ENCODE measurements around the gene VEZT. TPM values are rescaled to one million over a fixed set of nuclear protein-coding genes. Genes with fewer than 3 reads are reported as not detected.
"Not testable (repeated sequence)": the region's sequence is repeated elsewhere in the genome, so short reads cannot be mapped to it uniquely, and the experiment has no call there.

The VEZT gene
- polyA plus RNA-seq (ENCODE audit: insufficient read length in 3 of 3) = 10 to 100 TPM; 74.2 to 86.9 (median 82.8) TPM

GRCh38 chr12:95217377-95218149, at the start of gene VEZT, which contains the start of gene FGD6:
Gene VEZT (plus strand): TSS chr12:95217807. CDS start chr12:95217851, 44 bp downstream.
Gene FGD6 (minus strand): TSS chr12:95217467. CDS start chr12:95217240, 227 bp downstream.
- DNase-seq (ENCODE audit: low read depth in 3 of 3, low spot score in 2 of 3) = peak; percentile 96 to 98 (median 97)

DNA sequence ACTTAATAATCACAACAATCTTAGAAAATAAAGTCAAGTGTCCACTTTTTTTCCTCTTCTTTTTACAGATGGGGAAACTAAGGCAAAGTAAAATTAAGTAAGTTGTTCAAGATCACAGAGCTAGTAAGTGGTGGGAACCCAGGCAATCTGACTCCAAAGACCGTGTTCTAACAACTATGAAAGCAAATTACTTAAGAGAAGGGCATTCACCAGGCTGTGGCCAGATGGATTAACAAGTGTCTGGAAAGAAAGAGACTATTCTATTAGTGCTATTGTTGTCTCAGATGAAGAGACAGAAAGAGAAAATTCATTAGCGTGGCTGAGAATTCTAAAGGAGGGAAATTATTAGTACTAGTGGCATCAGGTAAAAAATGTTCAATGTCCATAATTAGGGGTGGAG, 48.9 kb upstream of the VEZT start:
- DNase-seq (ENCODE audit: low read depth in 3 of 3, low spot score in 2 of 3) = no peak

- no peak for DNase-seq (ENCODE audit: low read depth in 3 of 3, low spot score in 2 of 3)
Measured at GRCh38 chr12:95169368-95169767, 48.2 kb upstream of the VEZT start.

DNA sequence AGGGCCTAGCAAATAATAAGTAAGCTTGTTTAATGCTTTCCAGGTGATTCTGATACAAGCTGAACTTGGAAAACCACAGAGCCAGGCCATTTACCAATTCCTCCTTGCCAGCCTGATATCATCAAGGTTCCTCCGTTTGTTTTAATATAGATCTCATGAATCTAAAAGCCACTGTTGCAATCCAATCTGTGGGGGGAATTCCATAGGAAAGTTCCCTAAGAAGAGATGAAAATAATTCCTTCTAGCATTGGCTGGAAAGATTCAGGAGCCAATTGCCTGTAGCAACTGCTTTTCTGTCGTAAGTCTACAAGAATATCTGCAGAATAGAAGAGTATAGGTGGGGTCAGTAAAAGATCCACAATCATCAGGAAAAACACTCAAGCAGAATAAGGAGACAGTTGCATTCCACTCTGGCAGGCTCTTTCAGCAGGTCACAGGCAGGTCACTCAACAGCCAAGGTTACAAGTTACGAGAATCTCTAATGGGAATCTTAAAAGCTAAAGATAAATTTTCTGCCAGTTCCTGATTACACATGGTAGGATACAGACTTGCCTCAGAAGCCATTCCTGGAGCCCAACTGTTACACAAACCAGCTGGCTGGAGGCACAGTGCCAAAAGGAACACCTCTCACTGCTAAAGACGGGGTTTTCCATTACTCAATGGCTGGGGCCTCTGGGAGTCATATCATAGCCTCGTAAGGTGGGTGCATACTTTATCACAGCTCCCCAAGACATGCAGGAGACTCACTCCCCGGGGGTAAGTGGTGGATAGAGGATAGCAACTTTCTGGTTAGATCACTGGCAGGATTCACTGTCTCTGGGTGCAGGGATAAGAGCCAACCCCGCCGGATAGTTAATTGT, 44.0 kb upstream of the VEZT start:
- DNase-seq (ENCODE audit: low read depth in 3 of 3, low spot score in 2 of 3) = no peak

GRCh38 chr12:95177201-95177768, 40.3 kb upstream of the VEZT start:
- DNase-seq (ENCODE audit: low read depth in 3 of 3, low spot score in 2 of 3) = no peak

GRCh38 chr12:95178136-95178535, 39.5 kb upstream of the VEZT start:
- DNase-seq (ENCODE audit: low read depth in 3 of 3, low spot score in 2 of 3) = no peak

- DNase-seq (ENCODE audit: low read depth in 3 of 3, low spot score in 2 of 3) = no peak
Measured at GRCh38 chr12:95179011-95179410, 38.6 kb upstream of the VEZT start.

DNA sequence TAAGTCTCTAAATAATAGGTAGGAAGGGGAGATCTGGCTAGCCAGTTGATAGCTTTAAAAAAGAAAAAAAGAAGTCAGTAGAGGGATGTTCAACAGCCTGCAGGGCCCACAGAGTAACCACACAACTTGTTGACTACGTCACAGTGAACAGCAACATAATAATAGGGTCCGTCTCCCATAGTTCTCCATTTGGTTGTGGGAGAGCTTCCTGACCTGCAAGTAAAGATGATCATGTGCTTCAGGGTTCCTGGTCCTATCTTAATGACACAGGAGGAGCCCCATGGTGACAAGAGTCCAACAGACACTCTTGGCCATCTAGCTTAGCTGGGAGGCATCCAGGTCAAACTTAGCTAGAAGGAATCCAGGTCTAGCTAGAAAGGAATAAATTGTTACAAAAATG, 36.5 kb upstream of the VEZT start:
- DNase-seq (ENCODE audit: low read depth in 3 of 3, low spot score in 2 of 3) = no peak

DNA sequence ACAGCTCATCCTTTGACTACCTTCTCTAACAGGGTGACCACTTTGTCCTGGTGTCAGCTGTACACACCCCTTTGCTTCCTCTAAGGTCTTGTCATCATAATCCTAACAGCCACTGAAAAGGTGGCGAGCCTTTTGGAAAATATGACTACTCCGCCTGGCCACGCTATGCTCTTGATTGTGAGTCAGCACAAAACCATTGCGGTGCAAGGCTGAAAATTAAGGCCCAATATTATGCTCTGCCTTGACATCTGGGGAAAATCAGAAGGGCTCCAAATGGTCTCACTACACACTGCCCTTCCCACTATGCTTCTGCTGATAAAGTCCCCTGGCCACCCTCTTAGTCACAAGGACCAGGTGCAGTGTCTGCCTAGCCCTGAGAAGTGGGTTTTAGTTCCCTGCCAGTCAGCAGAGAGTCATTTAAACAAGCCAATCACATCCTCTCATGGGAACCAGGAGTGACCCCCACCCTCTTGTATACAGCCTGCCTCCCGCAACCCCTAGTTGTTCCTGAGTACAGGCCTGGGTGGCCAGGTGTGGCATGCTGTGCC, 34.7 kb upstream of the VEZT start:
- DNase-seq (ENCODE audit: low read depth in 3 of 3, low spot score in 2 of 3) = no peak

GRCh38 chr12:95184121-95184520, 33.5 kb upstream of the VEZT start:
- no peak for DNase-seq (ENCODE audit: low read depth in 3 of 3, low spot score in 2 of 3)

GRCh38 chr12:95185072-95185471, 32.5 kb upstream of the VEZT start:
- DNase-seq (ENCODE audit: low read depth in 3 of 3, low spot score in 2 of 3) = no peak

- DNase-seq (ENCODE audit: low read depth in 3 of 3, low spot score in 2 of 3) = no peak
Measured at GRCh38 chr12:95185854-95186253, 31.8 kb upstream of the VEZT start.

DNA sequence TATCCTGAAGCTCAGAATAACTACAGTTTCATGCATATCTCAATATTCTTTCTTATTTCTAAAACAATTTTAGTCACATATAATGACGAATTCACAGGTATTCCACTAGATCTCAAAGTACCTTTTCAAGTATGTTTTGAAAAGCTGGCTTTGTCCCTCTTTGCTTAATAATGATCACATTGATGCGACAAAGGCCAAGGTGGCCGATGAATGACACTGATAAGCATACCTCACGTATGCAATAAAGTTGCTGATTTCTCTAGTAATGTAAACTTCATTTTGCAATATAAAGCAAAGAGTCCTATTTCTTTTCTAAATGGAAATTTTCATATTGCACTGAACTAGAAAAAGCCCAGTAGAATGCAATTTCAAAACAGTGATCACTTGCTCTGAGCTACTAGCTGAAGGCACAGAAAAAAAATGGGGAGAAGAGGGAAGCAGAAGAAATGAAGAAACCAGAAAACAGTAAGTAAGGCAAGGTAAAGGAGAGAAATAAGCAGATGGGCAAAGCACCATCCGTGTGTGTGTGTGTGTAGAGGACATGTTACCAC, 29.7 kb upstream of the VEZT start:
- DNase-seq (ENCODE audit: low read depth in 3 of 3, low spot score in 2 of 3) = no peak

DNA sequence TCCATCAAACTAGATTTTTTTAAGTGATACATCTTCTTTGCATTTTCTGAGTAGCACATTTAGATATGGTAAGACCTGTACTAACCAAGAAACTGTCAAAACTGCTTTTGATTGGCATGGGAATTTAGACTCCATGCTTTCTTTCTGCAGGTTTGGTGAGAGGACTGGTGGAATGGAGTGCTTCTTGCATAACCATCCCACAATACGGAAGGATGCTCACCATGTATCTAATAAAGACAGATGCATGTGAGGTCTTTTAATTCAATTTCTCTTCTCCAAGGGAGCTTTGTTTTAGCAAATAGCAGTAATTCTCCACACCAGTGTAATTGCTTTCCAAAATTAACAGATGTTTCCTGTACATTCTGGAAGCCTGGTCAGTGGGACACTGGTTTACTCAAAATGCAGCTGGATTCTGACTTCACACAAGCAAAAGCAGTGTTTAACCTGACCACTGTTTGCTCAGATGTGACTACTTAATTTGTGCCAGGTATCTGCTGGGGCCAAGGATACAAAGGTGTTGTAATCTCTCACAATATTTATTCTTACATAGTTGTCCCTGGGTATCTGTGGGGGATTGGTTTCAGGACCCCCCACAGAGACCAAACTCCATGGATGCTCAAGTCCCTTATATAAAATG, 26.4 kb upstream of the VEZT start:
- DNase-seq (ENCODE audit: low read depth in 3 of 3, low spot score in 2 of 3) = no peak

DNA sequence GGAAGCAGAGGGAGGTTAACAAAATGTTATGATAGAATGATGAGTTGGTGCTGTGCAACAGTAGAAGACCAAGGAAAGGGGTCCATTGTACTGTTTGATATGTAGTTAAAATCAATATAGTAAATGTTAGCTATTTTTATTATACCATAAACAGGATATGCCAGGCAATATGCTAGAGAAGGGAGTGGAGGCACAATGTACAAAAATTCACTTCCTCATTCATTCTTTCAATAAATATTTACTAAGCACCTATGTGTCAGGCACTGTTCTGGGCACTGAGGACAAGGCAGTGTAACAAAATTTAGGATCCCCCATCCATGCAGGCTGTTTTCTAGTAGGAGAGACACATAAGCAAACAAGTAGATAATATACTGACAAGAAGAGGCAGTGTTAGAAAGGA, 25.3 kb upstream of the VEZT start:
- DNase-seq (ENCODE audit: low read depth in 3 of 3, low spot score in 2 of 3) = no peak

DNA sequence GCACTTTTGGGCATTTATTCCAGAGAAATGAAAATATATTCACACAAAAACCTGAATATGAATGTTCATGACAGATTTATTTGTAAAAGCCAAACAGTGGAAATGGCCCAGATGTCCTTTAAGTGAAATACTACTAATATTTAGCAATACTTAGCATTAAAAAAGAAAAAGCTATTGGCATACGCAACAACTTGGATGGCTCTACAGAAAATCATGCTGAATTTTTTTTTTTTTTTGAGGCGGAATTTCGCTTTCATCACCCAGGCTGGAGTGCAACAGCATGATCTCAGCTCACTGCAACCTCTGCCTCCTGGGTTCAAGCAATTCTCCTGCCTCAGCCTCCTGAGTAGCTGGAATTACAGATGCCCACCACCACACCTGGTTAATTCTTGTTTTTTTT, 24.5 kb upstream of the VEZT start:
- no peak for DNase-seq (ENCODE audit: low read depth in 3 of 3, low spot score in 2 of 3)

DNA sequence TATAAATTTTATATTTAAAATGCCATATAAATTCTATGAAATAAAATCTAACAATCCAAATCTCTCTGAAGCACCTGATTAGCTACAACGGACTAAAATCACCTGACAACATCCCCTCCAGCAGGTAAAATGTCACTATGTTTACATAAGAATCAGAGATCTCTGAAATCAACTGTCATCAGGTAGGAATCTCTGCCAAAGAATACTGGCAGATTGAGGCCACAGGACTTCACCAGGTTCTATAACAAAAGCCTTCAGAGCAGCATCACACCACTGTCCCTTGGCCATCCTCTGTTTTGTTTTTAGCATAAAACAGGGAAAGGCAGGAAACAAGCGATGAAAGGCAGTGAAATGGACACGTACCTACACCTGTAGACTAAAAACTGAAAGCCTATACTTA, 22.5 kb upstream of the VEZT start:
- DNase-seq (ENCODE audit: low read depth in 3 of 3, low spot score in 2 of 3) = no peak

GRCh38 chr12:95196875-95197569, 20.6 kb upstream of the VEZT start:
- not testable (repeated sequence) for DNase-seq (ENCODE audit: low read depth in 3 of 3, low spot score in 2 of 3)

DNA sequence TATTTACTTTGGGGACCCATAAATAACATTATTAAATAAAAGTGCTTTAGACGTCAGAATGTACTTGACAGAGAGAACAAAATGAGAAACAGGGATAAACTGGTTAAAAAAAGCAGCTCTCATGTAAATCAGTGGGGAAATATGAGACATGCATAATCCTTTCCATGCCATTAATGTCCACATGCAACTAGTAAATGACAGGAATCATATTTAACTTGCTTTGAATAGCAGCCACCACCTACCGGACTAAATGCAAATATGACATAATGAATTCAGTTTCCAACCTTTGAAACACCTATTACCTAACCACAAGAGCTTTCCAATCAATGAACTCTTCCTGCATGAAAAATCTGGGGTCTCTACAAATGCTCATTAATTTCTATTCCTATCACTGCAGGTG, 20.0 kb upstream of the VEZT start:
- no peak for DNase-seq (ENCODE audit: low read depth in 3 of 3, low spot score in 2 of 3)

DNA sequence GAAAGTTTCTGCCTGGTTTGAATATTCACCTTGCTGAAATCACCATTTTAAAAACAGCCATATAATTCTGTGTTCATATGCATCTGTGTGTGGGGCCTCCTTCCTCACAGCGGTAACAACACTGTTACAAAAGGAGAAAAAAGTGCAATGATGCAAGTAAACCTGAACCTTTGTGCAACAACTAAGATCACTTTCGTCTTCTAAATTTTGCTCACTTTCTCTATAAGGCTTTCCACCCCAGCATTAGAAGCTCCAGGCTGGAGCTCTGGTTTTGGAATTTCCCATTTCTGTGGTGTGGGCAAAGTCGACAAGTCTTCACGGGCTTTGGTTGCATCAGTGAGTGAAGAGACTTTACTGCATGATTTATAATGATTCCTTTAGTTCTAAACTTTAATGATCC, 18.7 kb upstream of the VEZT start:
- no peak for DNase-seq (ENCODE audit: low read depth in 3 of 3, low spot score in 2 of 3)

Data from right renal cortex interstitium (tissue), 3 donors.